Activated B cell treated with CpG ODN at 0.5 μM for 24 hours (primary cell): ENCODE measurements around the gene HDHD3. TPM values are rescaled to one million over a fixed set of nuclear protein-coding genes. Genes with fewer than 3 reads are reported as not detected.
"Not testable (repeated sequence)": the region's sequence is repeated elsewhere in the genome, so short reads cannot be mapped to it uniquely, and the experiment has no call there.

ENCODE experiments used
- ATAC-seq: fragments of 200-7000 bp; cut with Tn5 transposase; one replicate; pipeline ENCODE4 v1.10.0; 2021; ENCODE audit warnings: low read depth, mild to moderate bottlenecking, moderate library complexity
- CTCF ChIA-PET: fragments of 350-600 bp; sonication (Branson Sonifier 250); formaldehyde crosslinking; loops from one replicate; lab custom pipeline; 2021; ENCODE audit warnings: antibody characterized with exemption; lab: Charles Lee
- POLR2A ChIA-PET: fragments of 350-600 bp; sonication (Branson Sonifier 250); formaldehyde crosslinking; loops from one replicate; lab custom pipeline; 2021; ENCODE audit warnings: antibody characterized with exemption; lab: Charles Lee
- DNase-seq: peaks from one replicate; pipeline ENCODE4 v3.0.0; 2022
- H3K27ac Mint-ChIP-seq: one replicate; pipeline ENCODE4 v1.8.0; 2020; ENCODE audit warnings: mixed read lengths
- H3K27me3 Mint-ChIP-seq: one replicate; pipeline ENCODE4 v1.8.0; 2021; ENCODE audit warnings: mixed read lengths
- H3K36me3 Mint-ChIP-seq: one replicate; pipeline ENCODE4 v1.8.0; 2021; ENCODE audit warnings: low read depth, mixed read lengths
- H3K4me1 Mint-ChIP-seq: one replicate; pipeline ENCODE4 v1.8.0; 2021; ENCODE audit warnings: mixed read lengths
- H3K4me3 Mint-ChIP-seq: one replicate; pipeline ENCODE4 v1.8.0; 2020; ENCODE audit warnings: mild to moderate bottlenecking, mixed read lengths
- H3K9me3 Mint-ChIP-seq: one replicate; pipeline ENCODE4 v1.8.0; 2020; ENCODE audit warnings: mixed read lengths
- intact Hi-C: fragments of 100-400 bp; cut with micrococcal nuclease; formaldehyde crosslinking; loops from one replicate; pipeline ENCODE4 v1.15.1; 2024
- total RNA-seq: library from RNA; stranded (reverse); gene quantifications from 2 replicates; pipeline ENCODE4 v1.2.3, GENCODE V29; 2022
- TF ChIP-seq, protein P1 (sequence below): fragments of 200-600 bp; IDR thresholded peaks from one replicate; pipeline ENCODE4 v1.8.0; 2022; ENCODE audit warnings: antibody characterized with exemption, mild to moderate bottlenecking

HDHD3 gene
- total RNA-seq, 1 donor from 2014 or later = 23.9 TPM

DNA sequence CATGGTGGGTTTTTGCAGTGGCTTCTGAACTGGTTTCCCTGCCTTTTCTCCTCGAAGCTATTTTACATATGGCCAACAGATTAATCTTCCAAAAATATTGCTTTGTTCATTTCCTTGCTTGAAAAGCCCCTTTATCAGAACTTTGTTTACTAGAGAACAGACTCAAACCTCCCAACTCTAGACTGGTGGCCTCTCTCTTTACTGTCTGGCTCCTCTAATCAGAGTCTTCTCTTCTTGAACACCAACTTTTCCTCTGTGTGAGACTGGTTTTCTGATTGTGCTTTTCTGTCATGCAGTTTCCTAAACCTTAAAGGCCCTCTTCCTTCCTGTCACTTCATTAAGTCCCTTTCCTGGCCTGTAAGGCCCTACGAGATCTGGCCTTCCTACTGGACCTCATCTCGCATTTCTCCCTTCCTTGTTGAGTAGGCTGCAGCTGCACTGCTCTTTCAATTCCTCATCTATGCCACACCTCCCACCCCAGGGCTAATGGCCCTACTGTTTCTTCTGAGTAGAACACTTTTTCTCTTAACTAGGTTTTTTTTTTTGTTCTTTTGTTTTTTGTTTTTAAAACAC, 39.4 kb upstream of the HDHD3 start:
- H3K27ac Mint-ChIP-seq = no peak overlapping the region
- TF ChIP-seq, protein P1, sequence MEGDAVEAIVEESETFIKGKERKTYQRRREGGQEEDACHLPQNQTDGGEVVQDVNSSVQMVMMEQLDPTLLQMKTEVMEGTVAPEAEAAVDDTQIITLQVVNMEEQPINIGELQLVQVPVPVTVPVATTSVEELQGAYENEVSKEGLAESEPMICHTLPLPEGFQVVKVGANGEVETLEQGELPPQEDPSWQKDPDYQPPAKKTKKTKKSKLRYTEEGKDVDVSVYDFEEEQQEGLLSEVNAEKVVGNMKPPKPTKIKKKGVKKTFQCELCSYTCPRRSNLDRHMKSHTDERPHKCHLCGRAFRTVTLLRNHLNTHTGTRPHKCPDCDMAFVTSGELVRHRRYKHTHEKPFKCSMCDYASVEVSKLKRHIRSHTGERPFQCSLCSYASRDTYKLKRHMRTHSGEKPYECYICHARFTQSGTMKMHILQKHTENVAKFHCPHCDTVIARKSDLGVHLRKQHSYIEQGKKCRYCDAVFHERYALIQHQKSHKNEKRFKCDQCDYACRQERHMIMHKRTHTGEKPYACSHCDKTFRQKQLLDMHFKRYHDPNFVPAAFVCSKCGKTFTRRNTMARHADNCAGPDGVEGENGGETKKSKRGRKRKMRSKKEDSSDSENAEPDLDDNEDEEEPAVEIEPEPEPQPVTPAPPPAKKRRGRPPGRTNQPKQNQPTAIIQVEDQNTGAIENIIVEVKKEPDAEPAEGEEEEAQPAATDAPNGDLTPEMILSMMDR = no peak
- no peaks in the 10 kb centered on the region for H3K36me3 Mint-ChIP-seq
- no peak overlapping the region for H3K4me3 Mint-ChIP-seq
- H3K9me3 Mint-ChIP-seq = no peaks in the 10 kb centered on the region
- ATAC-seq (peak; percentile 99), DNase-seq (no peak)
- ChIA-PET POLR2A (interaction anchor here (1.1 to 2.0 kb wide), 4 partner anchors 16 to 166 kb away, joined by 3 to 6 read pairs (median 5); partner anchors contain the start of genes ALAD and HDHD3), CTCF (interaction anchor here (0.8 to 1.8 kb wide), 4 partner anchors 30 to 175 kb away, joined by 3 to 5 read pairs (median 4); partner anchors contain the start of genes CDC26 and PRPF4)
- intact Hi-C loops = loop anchor here (1.0 to 10.0 kb wide), 4 partner anchors 15 to 1521 kb away; partner anchors contain the start of genes ALAD and UGCG
- no peaks in the 10 kb centered on the region for H3K27me3 Mint-ChIP-seq
- peaks cover 4% of the 10 kb centered on the region for H3K4me1 Mint-ChIP-seq

DNA sequence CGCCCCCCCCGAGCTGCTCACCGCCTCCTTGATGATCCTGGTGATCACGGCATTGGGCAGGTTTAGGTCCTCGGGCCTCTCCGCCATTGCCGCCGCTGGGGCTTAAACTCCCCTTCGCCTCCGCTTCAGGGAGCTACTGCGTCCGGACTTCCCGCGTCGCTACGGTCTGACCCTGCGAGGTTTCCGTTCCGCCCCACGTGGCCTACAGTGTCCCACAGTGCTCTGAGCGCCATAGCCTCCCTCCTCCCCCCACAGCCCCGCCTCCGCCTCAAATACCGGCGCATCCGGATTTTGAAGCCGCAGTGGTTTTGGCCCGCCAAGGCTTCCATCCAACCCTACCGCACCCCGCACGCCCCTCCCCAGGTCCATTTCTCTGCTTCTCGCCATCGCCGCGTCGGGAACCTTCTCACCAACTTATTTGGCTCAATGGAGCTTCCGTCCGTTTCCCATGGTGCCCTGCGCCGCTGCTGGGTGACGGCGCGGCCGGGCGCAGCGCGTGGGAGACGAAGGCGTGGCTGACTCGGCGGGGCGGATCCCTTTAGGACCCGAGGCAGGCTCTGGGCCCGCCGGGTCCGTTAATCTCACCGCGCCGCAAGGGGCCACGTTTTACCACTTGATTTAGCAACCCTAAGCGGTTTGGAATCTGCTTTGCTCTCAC, 33.5 kb upstream of the HDHD3 start, which contains the start of the genes C9orf43 and POLE3:
Gene C9orf43 (plus strand): TSS at position 541 of the 658 bp plus-strand sequence. CDS start 2,747 bp downstream, outside the sequence.
Gene POLE3 (minus strand): TSS at position 469 of the 658 bp plus-strand sequence. CDS start 382 bp downstream, at position 87.
- H3K27me3 Mint-ChIP-seq = no peaks in the 10 kb centered on the region
- no peaks in the 10 kb centered on the region for H3K9me3 Mint-ChIP-seq
- intact Hi-C loops = loop anchor here (1.0 to 10.0 kb wide), 10 partner anchors 9 to 1928 kb away; partner anchors contain the start of genes ALAD, CDC26, FKBP15 and HDHD3
- H3K4me3 Mint-ChIP-seq = peak within 1 kb of the TSS; percentile 98
- ATAC-seq (peak; percentile 89), DNase-seq (peak; percentile 94)
- H3K36me3 Mint-ChIP-seq = peaks cover 40% of the 10 kb centered on the region
- H3K4me1 Mint-ChIP-seq = peaks cover 31% of the 10 kb centered on the region
- peak within 1 kb of the TSS; percentile 99 for H3K27ac Mint-ChIP-seq
- POLR2A ChIA-PET = interaction anchor here (0.6 to 3.2 kb wide), 26 partner anchors 9 to 1779 kb away, joined by 3 to 83 read pairs (median 4); partner anchors contain the start of genes ALAD, BSPRY, CDC26 and DNAJC25
- CTCF ChIA-PET = interaction anchor here (0.8 to 2.0 kb wide), 7 partner anchors 9 to 248 kb away, joined by 3 to 16 read pairs (median 3); partner anchors contain the start of gene ALAD
- TF ChIP-seq, protein P1 = no peak

DNA sequence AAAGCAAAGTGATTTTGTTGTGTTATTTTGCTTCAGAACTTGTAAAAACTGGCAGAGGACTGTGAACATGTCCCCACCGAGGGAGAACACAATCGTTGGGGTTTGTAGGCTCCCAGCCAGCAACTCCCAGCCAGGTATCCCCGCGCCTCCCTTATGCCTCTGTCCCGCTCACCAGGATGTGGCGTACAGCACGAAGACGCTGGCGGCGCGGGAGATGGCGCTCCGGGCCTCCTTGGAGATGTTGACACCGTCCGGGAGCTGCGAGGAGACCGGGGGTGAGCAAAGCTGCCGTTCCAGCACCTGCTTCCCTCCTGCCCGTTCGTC, 33.1 kb upstream of the HDHD3 start:
- Mint-ChIP-seq H3K4me3 (peak overlapping the region; percentile 98), H3K36me3 (peaks cover 40% of the 10 kb centered on the region), H3K4me1 (peaks cover 31% of the 10 kb centered on the region), H3K27me3 (no peaks in the 10 kb centered on the region), H3K27ac (peak overlapping the region; percentile 99), H3K9me3 (no peaks in the 10 kb centered on the region)
- ATAC-seq (no peak), DNase-seq (no peak)
- TF ChIP-seq, protein P1 = no peak
- intact Hi-C loops = loop anchor here (1.0 to 10.0 kb wide), 11 partner anchors 9 to 1927 kb away; partner anchors contain the start of genes ALAD, CDC26, FKBP15 and HDHD3
- ChIA-PET POLR2A (interaction anchor here (0.6 to 3.2 kb wide), 24 partner anchors 9 to 1779 kb away, joined by 3 to 83 read pairs (median 4); partner anchors contain the start of genes ALAD, BSPRY, CDC26 and DNAJC25), CTCF (interaction anchor here (0.8 to 2.0 kb wide), 7 partner anchors 9 to 248 kb away, joined by 3 to 16 read pairs (median 3); partner anchors contain the start of gene ALAD)

DNA sequence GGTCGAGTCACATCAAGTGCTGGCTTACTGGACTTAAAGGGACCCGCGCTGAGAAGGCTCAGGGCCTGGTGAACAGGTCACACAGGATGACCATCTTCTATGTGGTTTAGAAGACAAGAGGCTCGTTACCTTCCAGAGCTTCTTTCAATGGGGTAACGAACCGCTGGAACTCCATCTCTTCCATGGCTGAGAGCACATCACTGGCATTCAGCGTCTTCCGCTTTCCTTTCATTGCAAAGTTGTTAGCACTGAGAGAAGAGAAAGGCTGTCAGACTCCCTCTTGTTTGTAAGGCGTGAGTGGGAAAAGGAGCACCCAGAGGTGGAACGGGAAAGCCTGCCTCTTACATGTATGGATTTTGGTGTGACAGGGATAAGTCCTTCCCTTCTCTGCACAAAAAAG, 32.7 kb upstream of the HDHD3 start:
- Mint-ChIP-seq H3K27ac (peak overlapping the region; percentile 99), H3K9me3 (no peaks in the 10 kb centered on the region), H3K4me1 (peaks cover 31% of the 10 kb centered on the region), H3K27me3 (no peaks in the 10 kb centered on the region), H3K36me3 (peaks cover 40% of the 10 kb centered on the region), H3K4me3 (peak overlapping the region; percentile 98)
- ChIA-PET CTCF (interaction anchor here (0.6 to 2.0 kb wide), 7 partner anchors 8 to 249 kb away, joined by 3 to 16 read pairs (median 4); partner anchors contain the start of gene ALAD), POLR2A (interaction anchor here (0.8 to 3.2 kb wide), 15 partner anchors 9 to 1778 kb away, joined by 3 to 83 read pairs (median 4); partner anchors contain the start of genes ALAD, CDC26, DNAJC25 and FKBP15)
- TF ChIP-seq, protein P1 = no peak
- no peak for DNase-seq
- ATAC-seq = no peak
- intact Hi-C loops = loop anchor here (10.0 kb wide), 1 partner anchor 255 kb away; the partner anchor contains the start of gene SLC31A2

DNA sequence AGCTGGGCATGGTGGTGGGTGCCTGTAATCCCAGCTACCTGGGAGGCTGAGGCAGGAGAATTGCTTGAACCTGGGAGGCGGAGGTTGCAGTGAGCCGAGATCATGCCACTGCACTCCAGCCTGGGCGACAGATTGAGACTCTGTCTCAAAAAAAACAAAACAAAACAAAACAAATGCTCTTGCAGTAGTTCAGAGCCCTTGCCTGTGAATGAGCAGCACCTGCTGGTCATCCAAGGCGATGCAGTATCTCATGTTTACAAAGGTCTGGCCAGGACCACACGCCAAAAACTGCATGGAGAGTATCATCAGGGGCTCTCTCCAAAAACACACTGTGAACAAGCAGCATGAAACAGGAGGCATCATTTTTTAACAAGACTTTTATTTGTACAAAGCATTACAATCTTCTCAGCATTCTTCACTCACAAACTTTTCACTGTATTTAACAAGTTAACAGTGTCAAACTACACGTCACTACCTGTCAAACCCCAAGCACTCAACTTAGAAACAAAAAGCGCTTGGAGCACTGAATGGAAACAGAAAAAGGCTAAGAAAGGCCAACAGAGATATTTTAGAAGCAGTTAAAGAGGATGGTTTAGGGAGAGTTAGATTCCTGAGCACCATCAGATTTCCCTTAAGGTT, 30.2 kb upstream of the HDHD3 start:
- H3K4me3 Mint-ChIP-seq = peak overlapping the region; percentile 65
- H3K27ac Mint-ChIP-seq = peak overlapping the region; percentile 68
- H3K9me3 Mint-ChIP-seq, ATAC-seq, DNase-seq, H3K27me3 Mint-ChIP-seq: not testable (repeated sequence)
- intact Hi-C loops = loop anchor here (1.0 to 10.0 kb wide), 3 partner anchors 98 to 252 kb away; partner anchors contain the start of gene SLC31A2
- ChIA-PET CTCF (interaction anchor here (0.9 to 2.8 kb wide), 7 partner anchors 14 to 251 kb away, joined by 3 to 15 read pairs (median 5); partner anchors contain the start of genes CDC26 and PRPF4), POLR2A (interaction anchor here (1.0 kb wide), 1 partner anchor 175 kb away, joined by 3 read pairs; no protein-coding TSS in a partner anchor)
- H3K4me1 Mint-ChIP-seq = peaks cover 31% of the 10 kb centered on the region
- H3K36me3 Mint-ChIP-seq = peaks cover 40% of the 10 kb centered on the region

DNA sequence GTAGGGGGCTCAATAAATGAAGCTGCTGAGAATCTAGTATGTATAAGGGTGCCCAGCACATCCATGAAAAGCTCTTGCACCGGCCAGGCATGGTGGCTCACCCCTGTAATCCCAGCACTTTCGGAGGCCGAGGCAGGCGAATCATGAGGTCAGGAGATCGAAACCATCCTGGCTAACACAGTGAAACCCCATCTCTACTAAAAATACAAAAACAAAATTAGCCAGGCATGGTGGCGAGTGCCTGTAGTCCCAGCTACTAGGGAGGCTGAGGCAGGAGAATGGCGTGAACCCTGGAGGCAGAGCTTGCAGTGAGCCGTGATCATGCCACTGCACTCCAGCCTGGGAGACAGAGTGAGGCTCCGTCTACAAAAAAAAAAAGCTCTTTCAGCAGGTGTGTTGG, 29.6 kb upstream of the HDHD3 start:
- peaks cover 40% of the 10 kb centered on the region for H3K36me3 Mint-ChIP-seq
- POLR2A ChIA-PET, ATAC-seq, H3K4me3 Mint-ChIP-seq, DNase-seq, H3K9me3 Mint-ChIP-seq, H3K27me3 Mint-ChIP-seq: not testable (repeated sequence)
- intact Hi-C loops = loop anchor here (10.0 kb wide), 1 partner anchor 252 kb away; the partner anchor contains the start of gene SLC31A2
- peak overlapping the region; percentile 68 for H3K27ac Mint-ChIP-seq
- peaks cover 33% of the 10 kb centered on the region for H3K4me1 Mint-ChIP-seq
- CTCF ChIA-PET = interaction anchor here (0.9 to 2.8 kb wide), 6 partner anchors 13 to 252 kb away, joined by 3 to 15 read pairs (median 5); partner anchors contain the start of genes CDC26 and PRPF4
